Activated CD4-positive, CD25-positive, alpha-beta regulatory T cell treated with anti-CD3 and anti-CD28 coated beads, Interleukin-2, amount 50 U/mL, for 16 hours (primary cell): ENCODE results near the gene FEZF2.

Experiments used
- DNase-seq: peaks from one replicate; pipeline ENCODE4 v3.0.0-alpha.2; 2020; ENCODE audit warnings: low read depth, low spot score

Gene FEZF2

GRCh38 chr3:62373215-62373614 lies at the start of gene FEZF2:
FEZF2 (minus strand) TSS chr3:62373550; CDS start chr3:62372868, 682 bp downstream.
- no peak for DNase-seq

GRCh38 chr3:62421207-62421606 lies 47.9 kb upstream of the FEZF2 start:
- DNase-seq = no peak

GRCh38 chr3:62416144-62416543 lies 42.8 kb upstream of the FEZF2 start:
- no peak for DNase-seq

- DNase-seq = no peak
These were observed 42.0 kb upstream of the FEZF2 start for GRCh38 chr3:62415312-62415801.

- DNase-seq = no peak
These were observed 41.4 kb upstream of the FEZF2 start for GRCh38 chr3:62414786-62415185.

- DNase-seq = no peak
These were observed 40.3 kb upstream of the FEZF2 start for GRCh38 chr3:62413687-62414086.

- DNase-seq = no peak
These were observed 33.6 kb upstream of the FEZF2 start for GRCh38 chr3:62406945-62407344.

GRCh38 chr3:62405566-62405965 lies 32.2 kb upstream of the FEZF2 start:
- no peak for DNase-seq

- no peak for DNase-seq
These were observed 31.8 kb upstream of the FEZF2 start for GRCh38 chr3:62405135-62405534.

- no peak for DNase-seq
These were observed 31.0 kb upstream of the FEZF2 start for GRCh38 chr3:62404321-62404720.

- DNase-seq = no peak
These were observed 30.4 kb upstream of the FEZF2 start for GRCh38 chr3:62403765-62404164.

GRCh38 chr3:62392626-62393292 lies 19.4 kb upstream of the FEZF2 start:
- DNase-seq = no peak

- no peak for DNase-seq
These were observed 13.9 kb upstream of the FEZF2 start for GRCh38 chr3:62387251-62387650.

GRCh38 chr3:62379321-62379798 lies 6.0 kb upstream of the FEZF2 start:
- DNase-seq = no peak

GRCh38 chr3:62378921-62379320 lies 5.6 kb upstream of the FEZF2 start:
- DNase-seq = no peak

- DNase-seq = no peak
These were observed 5.0 kb upstream of the FEZF2 start for GRCh38 chr3:62378311-62378789.

GRCh38 chr3:62376906-62377877 lies 3.8 kb upstream of the FEZF2 start:
- no peak for DNase-seq

GRCh38 chr3:62376454-62376720 lies 3.0 kb upstream of the FEZF2 start:
- no peak for DNase-seq

- DNase-seq = no peak
These were observed 2.5 kb upstream of the FEZF2 start for GRCh38 chr3:62375655-62376453.

GRCh38 chr3:62374341-62375218 lies 1.2 kb upstream of the FEZF2 start:
- DNase-seq = no peak
